Activated CD4-positive, alpha-beta T cell treated with anti-CD3 and anti-CD28 coated beads, Interleukin-2, amount 10 ng/mL, durations not matched to agents 24 days and 14 days (primary cell): ENCODE results near the gene ZNF814. TPM values are rescaled to one million over a fixed set of nuclear protein-coding genes. Genes with fewer than 3 reads are reported as not detected.
"Not testable (repeated sequence)": the region's sequence is repeated elsewhere in the genome, so short reads cannot be mapped to it uniquely, and the experiment has no call there.

ENCODE experiments used
- DNase-seq: peaks from one replicate; pipeline ENCODE4 v3.0.0; 2022
- H3K27ac Mint-ChIP-seq: one replicate; pipeline ENCODE4 v1.8.0; 2022; ENCODE audit warnings: mild to moderate bottlenecking, mixed read lengths
- H3K27me3 Mint-ChIP-seq: one replicate; pipeline ENCODE4 v1.8.0; 2022; ENCODE audit warnings: mixed read lengths
- H3K36me3 Mint-ChIP-seq: one replicate; pipeline ENCODE4 v1.8.0; 2022; ENCODE audit warnings: low read depth, mild to moderate bottlenecking, mixed read lengths
- H3K4me1 Mint-ChIP-seq: one replicate; pipeline ENCODE4 v1.8.0; 2021; ENCODE audit warnings: mixed read lengths
- H3K4me3 Mint-ChIP-seq: one replicate; pipeline ENCODE4 v1.8.0; 2022; ENCODE audit warnings: mild to moderate bottlenecking, moderate library complexity, mixed read lengths
- H3K9me3 Mint-ChIP-seq: one replicate; pipeline ENCODE4 v1.8.0; 2021; ENCODE audit warnings: mixed read lengths
- intact Hi-C: fragments of 100-400 bp; cut with micrococcal nuclease; formaldehyde crosslinking; loops from one replicate; pipeline ENCODE4 v1.15.1; 2023
- total RNA-seq: library from RNA; stranded (reverse); gene quantifications from 2 replicates; pipeline ENCODE4 v1.2.3, GENCODE V29; 2022

Gene ZNF814
- total RNA-seq, 1 donor from 2014 or later = 17.5 TPM

- intact Hi-C loops = loop anchor here (2.0 kb wide), 1 partner anchor 34 kb away; the partner anchor contains the start of gene ZNF552
These were observed 39.6 kb downstream of the ZNF814 start for GRCh38 chr19:57849162-57849665.

GRCh38 chr19:57847164-57847563 is 41.7 kb downstream of the ZNF814 start:
- H3K27me3 Mint-ChIP-seq, intact Hi-C loops, H3K27ac Mint-ChIP-seq, H3K4me3 Mint-ChIP-seq, H3K9me3 Mint-ChIP-seq, DNase-seq: not testable (repeated sequence)
- H3K4me1 Mint-ChIP-seq = peaks cover 21% of the 10 kb centered on the region
- peaks cover 62% of the 10 kb centered on the region for H3K36me3 Mint-ChIP-seq

More at GRCh38 chr19:57849162-57849665, 39.6 kb downstream of the ZNF814 start:
- Mint-ChIP-seq H3K4me1 (peaks cover 23% of the 10 kb centered on the region), H3K4me3 (peak overlapping the region; percentile 93), H3K9me3 (peaks cover 12% of the 10 kb centered on the region), H3K27ac (peak overlapping the region; percentile 93), H3K36me3 (peaks cover 65% of the 10 kb centered on the region)
- DNase-seq, H3K27me3 Mint-ChIP-seq: not testable (repeated sequence)

GRCh38 chr19:57841122-57841763 is 47.6 kb downstream of the ZNF814 start:
- Mint-ChIP-seq H3K27ac (no peak overlapping the region), H3K4me3 (no peak overlapping the region), H3K4me1 (peaks cover 9% of the 10 kb centered on the region), H3K9me3 (no peaks in the 10 kb centered on the region), H3K36me3 (peaks cover 71% of the 10 kb centered on the region), H3K27me3 (no peaks in the 10 kb centered on the region)
- no peak for DNase-seq
- intact Hi-C loops = no loop called here

- peak overlapping the region; percentile 52 for H3K27ac Mint-ChIP-seq
- H3K9me3 Mint-ChIP-seq, H3K4me1 Mint-ChIP-seq, DNase-seq, H3K4me3 Mint-ChIP-seq, H3K27me3 Mint-ChIP-seq, intact Hi-C loops: not testable (repeated sequence)
- H3K36me3 Mint-ChIP-seq = peaks cover 54% of the 10 kb centered on the region
These were observed 50.1 kb downstream of the ZNF814 start for GRCh38 chr19:57838622-57839191.

- DNase-seq, H3K27me3 Mint-ChIP-seq, H3K27ac Mint-ChIP-seq, H3K4me3 Mint-ChIP-seq, H3K9me3 Mint-ChIP-seq, intact Hi-C loops, H3K4me1 Mint-ChIP-seq: not testable (repeated sequence)
- peaks cover 46% of the 10 kb centered on the region for H3K36me3 Mint-ChIP-seq
These were observed 51.8 kb downstream of the ZNF814 start for GRCh38 chr19:57836991-57837390.

- no peak within 1 kb of the TSS for H3K4me3 Mint-ChIP-seq
- no peaks in the 10 kb centered on the region for H3K27me3 Mint-ChIP-seq
- H3K27ac Mint-ChIP-seq = no peak within 1 kb of the TSS
- peaks cover 54% of the 10 kb centered on the region for H3K36me3 Mint-ChIP-seq
- peaks cover 9% of the 10 kb centered on the region for H3K4me1 Mint-ChIP-seq
- intact Hi-C loops = no loop called here
- H3K9me3 Mint-ChIP-seq = no peaks in the 10 kb centered on the region
- DNase-seq = peak; percentile 71
These were observed 58.7 kb downstream of the ZNF814 start, which contains the start of gene ZNF587B for GRCh38 chr19:57830071-57830602. Gene ZNF587B (plus strand): TSS chr19:57830299. CDS start chr19:57830529, 230 bp downstream.

- no peak overlapping the region for H3K4me3 Mint-ChIP-seq
- intact Hi-C loops = no loop called here
- no peaks in the 10 kb centered on the region for H3K27me3 Mint-ChIP-seq
- no peak overlapping the region for H3K27ac Mint-ChIP-seq
- H3K4me1 Mint-ChIP-seq = peaks cover 12% of the 10 kb centered on the region
- DNase-seq = no peak
- no peaks in the 10 kb centered on the region for H3K9me3 Mint-ChIP-seq
- peaks cover 59% of the 10 kb centered on the region for H3K36me3 Mint-ChIP-seq
These were observed 59.5 kb downstream of the ZNF814 start for GRCh38 chr19:57829316-57829715.

GRCh38 chr19:57825511-57825910 is 63.3 kb downstream of the ZNF814 start:
- peaks cover 3% of the 10 kb centered on the region for H3K9me3 Mint-ChIP-seq
- intact Hi-C loops = no loop called here
- H3K4me1 Mint-ChIP-seq = peaks cover 30% of the 10 kb centered on the region
- H3K4me3 Mint-ChIP-seq = no peak overlapping the region
- no peak overlapping the region for H3K27ac Mint-ChIP-seq
- H3K36me3 Mint-ChIP-seq = peaks cover 78% of the 10 kb centered on the region
- no peak for DNase-seq
- no peaks in the 10 kb centered on the region for H3K27me3 Mint-ChIP-seq

- H3K27me3 Mint-ChIP-seq, H3K4me3 Mint-ChIP-seq, intact Hi-C loops, H3K27ac Mint-ChIP-seq, DNase-seq, H3K9me3 Mint-ChIP-seq: not testable (repeated sequence)
- Mint-ChIP-seq H3K36me3 (peaks cover 70% of the 10 kb centered on the region), H3K4me1 (peaks cover 34% of the 10 kb centered on the region)
These were observed 65.2 kb downstream of the ZNF814 start for GRCh38 chr19:57823608-57824007.

- intact Hi-C loops, H3K9me3 Mint-ChIP-seq, H3K27ac Mint-ChIP-seq, H3K27me3 Mint-ChIP-seq, H3K4me3 Mint-ChIP-seq, DNase-seq: not testable (repeated sequence)
- Mint-ChIP-seq H3K4me1 (peaks cover 38% of the 10 kb centered on the region), H3K36me3 (peaks cover 70% of the 10 kb centered on the region)
These were observed 65.7 kb downstream of the ZNF814 start for GRCh38 chr19:57823155-57823554.

- intact Hi-C loops, H3K9me3 Mint-ChIP-seq, DNase-seq, H3K27ac Mint-ChIP-seq, H3K27me3 Mint-ChIP-seq: not testable (repeated sequence)
- Mint-ChIP-seq H3K36me3 (peaks cover 60% of the 10 kb centered on the region), H3K4me1 (peaks cover 33% of the 10 kb centered on the region), H3K4me3 (peak overlapping the region; percentile 96)
These were observed 67.3 kb downstream of the ZNF814 start for GRCh38 chr19:57821501-57821900.

- intact Hi-C loops, DNase-seq, H3K27me3 Mint-ChIP-seq, H3K9me3 Mint-ChIP-seq: not testable (repeated sequence)
- Mint-ChIP-seq H3K36me3 (peaks cover 56% of the 10 kb centered on the region), H3K27ac (peak overlapping the region; percentile 31), H3K4me1 (peaks cover 36% of the 10 kb centered on the region), H3K4me3 (peak overlapping the region; percentile 96)
These were observed 67.7 kb downstream of the ZNF814 start for GRCh38 chr19:57821095-57821494.

- intact Hi-C loops = no loop called here
- H3K36me3 Mint-ChIP-seq = peaks cover 51% of the 10 kb centered on the region
- peak overlapping the region; percentile 96 for H3K4me3 Mint-ChIP-seq
- H3K9me3 Mint-ChIP-seq = peaks cover 3% of the 10 kb centered on the region
- DNase-seq = no peak
- H3K27me3 Mint-ChIP-seq = no peaks in the 10 kb centered on the region
- peaks cover 38% of the 10 kb centered on the region for H3K4me1 Mint-ChIP-seq
- H3K27ac Mint-ChIP-seq = peak overlapping the region; percentile 99
These were observed 68.2 kb downstream of the ZNF814 start for GRCh38 chr19:57820599-57820998.
